HG03095 (cell line): ENCODE measurements around the gene PSENEN.
A peak's percentile ranks its signal among the peaks of the same experiment; 100 is the strongest.

Source experiments
- ATAC-seq: cut with Tn5 transposase; IDR thresholded peaks from one replicate; pipeline ENCODE4 v1.9.1; 2021; ENCODE audit warnings: moderate library complexity; ENCODE audit not compliant: unreplicated experiment

PSENEN gene

GRCh38 chr19:35733180-35734125 lies 12.0 kb upstream of the PSENEN start:
- no peak for ATAC-seq

GRCh38 chr19:35734273-35734672 lies 11.2 kb upstream of the PSENEN start:
- no peak for ATAC-seq

GRCh38 chr19:35734889-35735288 lies 10.6 kb upstream of the PSENEN start:
- no peak for ATAC-seq

- ATAC-seq = no peak
Observed at GRCh38 chr19:35736913-35737886, 8.3 kb upstream of the PSENEN start.

DNA sequence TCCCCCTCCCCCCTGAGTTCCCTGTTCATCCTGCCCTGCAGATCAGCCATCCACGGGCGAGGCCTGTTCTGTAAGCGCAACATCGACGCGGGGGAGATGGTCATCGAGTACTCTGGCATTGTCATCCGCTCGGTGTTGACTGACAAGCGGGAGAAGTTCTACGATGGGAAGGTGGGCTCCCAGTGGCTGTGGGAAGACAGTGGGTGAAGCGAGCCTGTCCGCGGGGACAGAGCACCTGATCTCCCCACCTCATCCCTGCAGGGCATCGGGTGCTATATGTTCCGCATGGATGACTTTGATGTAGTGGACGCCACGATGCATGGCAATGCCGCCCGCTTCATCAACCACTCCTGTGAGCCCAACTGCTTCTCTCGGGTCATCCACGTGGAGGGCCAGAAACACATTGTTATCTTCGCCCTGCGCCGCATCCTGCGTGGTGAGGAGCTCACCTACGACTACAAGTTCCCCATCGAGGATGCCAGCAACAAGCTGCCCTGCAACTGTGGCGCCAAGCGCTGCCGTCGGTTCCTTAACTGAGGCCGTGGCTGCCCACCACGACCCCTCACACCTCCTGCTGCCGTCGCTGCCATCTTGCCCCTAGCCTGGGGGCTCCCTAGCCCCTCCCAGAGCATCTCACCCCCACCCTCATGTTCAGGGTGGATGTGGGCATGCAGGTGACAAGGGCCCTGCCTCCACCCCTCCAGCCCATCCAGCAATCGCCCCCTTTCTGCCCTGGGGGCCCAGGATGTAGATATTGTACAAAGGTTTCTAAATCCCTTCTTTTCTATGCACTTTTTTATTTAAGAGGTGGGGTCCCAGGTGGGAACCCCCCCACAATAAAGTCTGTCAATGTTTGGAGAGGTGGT lies 7.2 kb upstream of the PSENEN start:
- no peak for ATAC-seq

DNA sequence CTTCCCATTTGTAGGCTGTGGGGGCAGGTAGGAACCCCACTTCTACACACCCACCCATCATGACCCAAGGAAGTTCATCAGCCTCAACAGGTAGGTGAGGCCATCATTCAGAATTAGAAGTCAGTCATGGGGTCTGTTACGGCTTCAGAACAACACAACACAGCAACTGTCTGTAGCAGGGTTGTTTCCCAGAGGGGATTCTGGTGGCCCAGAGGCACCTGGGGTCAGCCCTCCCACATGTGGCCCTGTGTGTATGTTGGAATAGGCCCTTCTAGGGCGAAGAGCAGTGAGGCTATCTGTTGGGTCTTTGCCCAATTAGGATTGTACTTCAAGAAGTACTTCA lies 6.6 kb upstream of the PSENEN start:
- ATAC-seq = no peak

DNA sequence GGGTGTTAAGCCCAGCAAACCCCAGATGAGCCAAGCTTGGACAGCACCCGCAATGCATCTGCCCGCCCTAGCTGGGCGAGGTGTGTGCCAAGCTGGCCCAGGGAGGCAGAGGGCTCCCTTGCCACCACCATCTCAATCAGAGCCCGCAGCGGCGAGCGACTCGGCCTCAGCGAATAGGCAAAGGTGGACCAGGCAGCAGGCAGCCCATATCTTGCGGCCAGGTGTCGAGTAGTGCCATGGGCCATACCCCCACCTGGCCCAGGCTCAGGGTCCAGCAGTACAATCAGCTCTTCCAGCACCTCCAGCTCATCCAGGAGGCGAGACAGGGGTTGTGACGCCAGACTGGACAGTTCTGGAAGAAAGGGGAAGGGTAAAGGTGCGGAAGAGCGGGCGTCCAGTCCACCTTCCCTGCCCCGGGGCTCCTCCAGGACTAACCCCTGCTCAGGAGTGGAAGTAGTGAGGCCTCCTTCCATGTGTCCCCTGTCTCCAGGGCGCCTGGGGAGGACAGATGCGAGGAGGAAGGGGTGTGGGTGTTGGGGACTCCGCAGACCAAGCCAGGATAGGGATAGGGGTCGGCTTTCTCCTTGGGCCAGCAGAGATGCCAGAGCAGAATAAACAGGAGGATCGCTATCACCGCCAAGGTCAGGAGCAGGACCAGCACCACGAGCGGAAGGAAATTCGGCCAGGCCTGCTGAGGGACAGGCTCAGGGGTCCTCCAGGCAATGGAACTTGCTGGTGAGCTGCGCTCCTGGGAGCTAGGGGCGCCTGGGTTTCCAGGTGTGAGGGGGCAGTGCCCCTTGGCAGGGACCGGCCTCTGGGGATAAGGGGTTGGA lies 6.0 kb upstream of the PSENEN start:
- no peak for ATAC-seq

GRCh38 chr19:35740108-35740422 lies 5.4 kb upstream of the PSENEN start:
- peak; percentile 16 for ATAC-seq

DNA sequence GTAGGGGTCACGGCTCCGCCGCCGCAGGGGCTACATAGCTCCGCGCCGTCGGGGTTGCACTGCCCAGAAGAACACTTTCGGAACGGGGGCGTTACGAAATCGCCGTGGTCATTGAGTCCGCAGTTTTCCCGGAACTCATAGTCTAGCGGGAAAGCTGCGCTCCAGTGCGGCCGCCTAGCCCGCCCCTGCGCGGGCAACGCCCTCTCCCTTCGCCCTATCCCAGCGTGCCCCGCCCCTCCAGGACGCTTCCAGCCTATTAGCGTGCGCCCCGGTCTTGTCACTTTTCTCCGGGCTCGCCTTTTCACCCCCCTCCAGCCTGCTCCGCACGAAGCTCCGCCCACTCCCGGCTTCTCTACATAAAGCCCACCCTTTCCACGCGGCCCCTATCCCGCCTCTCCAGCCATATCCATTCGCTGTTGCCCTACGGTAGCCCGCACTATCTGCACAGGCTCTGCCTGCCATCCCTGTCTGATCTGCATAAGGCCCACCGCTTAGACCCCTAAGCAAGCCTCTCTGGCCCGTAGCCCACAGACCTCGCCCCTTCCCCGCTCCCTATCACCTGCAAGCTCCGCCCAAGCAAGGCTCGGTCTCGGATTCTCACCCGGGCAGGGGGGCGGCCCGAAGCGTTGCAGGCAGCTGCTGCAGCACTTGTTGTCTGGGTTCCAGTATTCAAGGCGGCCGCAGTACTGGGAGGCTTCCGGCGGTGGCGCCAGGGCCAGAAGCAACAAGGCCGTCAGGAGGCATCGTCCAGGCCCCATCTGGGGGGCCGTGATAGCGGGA lies 4.8 kb upstream of the PSENEN start:
- ATAC-seq = peak; percentile 55

DNA sequence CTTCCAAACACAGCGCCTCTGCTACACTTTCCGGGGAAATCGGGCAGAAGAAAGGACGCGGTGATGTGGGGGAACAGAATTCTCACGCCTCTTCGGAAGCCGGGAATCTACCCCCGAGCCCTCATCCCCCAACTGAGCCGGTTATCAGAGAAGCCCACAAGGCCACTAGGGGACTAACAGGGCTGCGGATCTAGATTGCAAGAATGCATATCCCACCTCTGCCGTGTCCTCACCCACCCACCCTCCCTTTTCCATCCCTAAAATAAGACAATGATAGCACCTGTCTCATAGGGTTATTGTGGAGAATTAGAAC lies 4.3 kb upstream of the PSENEN start:
- ATAC-seq = no peak

DNA sequence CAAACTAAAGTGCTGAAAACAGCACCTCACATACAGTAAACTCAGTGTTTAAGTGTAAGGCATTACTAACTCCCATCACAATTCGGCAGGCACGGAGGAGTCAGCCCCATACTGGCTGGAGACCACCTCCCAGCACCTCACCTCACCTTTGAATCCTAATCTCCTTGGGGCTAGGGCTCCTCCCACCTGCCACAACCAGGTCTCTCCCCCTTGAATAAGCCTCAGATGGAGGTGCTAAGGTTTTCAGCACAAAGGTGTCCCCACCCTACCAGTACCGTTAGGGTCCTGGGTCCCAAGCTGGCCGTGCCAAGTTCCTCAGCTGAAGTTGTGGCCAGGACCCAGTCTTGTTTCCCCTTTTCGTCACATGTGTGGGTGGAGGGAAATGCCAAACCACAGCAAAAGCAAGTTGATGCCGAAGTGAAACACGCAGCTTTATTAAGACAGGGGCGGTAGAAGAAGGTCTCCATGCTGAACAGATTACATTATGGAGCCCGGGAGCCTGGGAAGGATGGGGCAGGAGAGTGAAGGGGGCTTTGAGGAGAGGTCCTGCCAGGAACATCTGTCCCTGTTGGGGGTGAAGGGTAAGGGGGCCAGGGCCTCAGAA lies 3.2 kb upstream of the PSENEN start, which contains the start of gene IGFLR1:
Gene IGFLR1, minus strand, starts transcription at position 332 of the 604 bp plus-strand sequence. CDS start 1,272 bp downstream, outside the sequence.
- no peak for ATAC-seq

GRCh38 chr19:35743640-35744429 lies 1.6 kb upstream of the PSENEN start:
- ATAC-seq = no peak

- ATAC-seq = peak; percentile 36
Observed at GRCh38 chr19:35744430-35745327, 772 bp upstream of the PSENEN start.

GRCh38 chr19:35746087-35746462 lies 624 bp downstream of the PSENEN start:
- ATAC-seq = no peak

DNA sequence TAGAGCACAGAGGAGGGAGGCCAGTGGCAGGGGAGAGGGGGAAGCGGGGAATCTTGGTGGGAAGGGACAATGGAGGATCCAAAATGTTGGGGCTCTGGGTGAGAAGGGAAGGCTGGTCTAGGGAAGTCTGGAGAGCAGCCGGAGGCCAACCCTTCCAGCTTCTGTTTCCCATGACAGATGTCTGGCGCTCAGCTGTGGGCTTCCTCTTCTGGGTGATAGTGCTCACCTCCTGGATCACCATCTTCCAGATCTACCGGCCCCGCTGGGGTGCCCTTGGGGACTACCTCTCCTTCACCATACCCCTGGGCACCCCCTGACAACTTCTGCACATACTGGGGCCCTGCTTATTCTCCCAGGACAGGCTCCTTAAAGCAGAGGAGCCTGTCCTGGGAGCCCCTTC lies 1.1 kb downstream of the PSENEN start:
- ATAC-seq = no peak

DNA sequence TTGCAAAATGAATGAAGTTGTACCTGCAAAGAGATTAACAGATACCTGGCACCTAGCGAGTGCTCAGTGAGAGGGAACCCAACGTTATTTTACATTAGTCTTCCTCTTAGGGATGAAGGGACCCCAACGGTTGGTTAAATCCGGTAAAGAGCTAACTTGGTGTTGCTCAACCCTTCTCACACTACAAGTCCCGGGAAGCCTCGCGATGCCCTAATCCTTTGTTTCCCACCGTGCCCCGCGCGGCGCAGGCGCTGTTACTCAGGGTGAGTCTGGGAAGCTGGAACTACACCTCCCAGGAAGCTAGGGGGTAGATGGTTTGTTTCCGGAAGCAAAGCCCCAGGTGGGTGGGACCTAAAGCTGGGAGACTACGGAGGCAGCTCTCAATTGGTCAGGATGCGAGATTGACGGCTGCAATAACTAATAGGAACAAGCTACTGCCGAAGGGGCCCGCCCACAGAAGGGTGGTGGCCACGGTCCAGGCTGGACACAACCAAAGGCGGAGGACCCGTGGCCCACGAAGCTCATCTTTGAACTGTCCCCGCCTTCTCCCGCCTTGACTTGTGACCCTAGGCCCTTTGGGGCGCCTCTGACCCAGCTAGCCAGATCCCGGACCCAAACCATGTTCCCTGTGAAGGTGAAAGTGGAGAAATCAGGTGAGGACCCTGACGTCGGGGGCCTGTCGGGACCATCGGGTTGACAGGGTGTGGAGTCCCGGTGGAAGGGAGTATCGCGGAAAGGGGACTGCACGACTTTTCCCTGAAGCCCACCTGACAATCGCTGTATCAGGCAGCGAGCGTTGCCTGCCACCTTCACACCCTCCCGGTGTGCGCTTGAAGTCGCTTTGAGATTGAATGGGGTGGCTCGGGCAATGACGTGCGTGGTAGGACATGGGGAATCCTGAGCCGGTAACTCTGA lies 2.9 kb downstream of the PSENEN start, which contains the start of gene LIN37:
Gene LIN37, plus strand, starts transcription at position 471 of the 915 bp plus-strand sequence. Its CDS starts 149 bp downstream, at position 620.
- ATAC-seq = peak; percentile 68
